DOHH2 (cell line): ENCODE results near the gene RPL7L1.

Experiments
- EZH2phosphoT487 ChIP-seq: fragments of 200-600 bp; sonication (generic); IDR thresholded peaks from 2 replicates; pipeline ENCODE4 v1.6.1; 2017; ENCODE audit warnings: borderline replicate concordance, mild to moderate bottlenecking, antibody characterized with exemption, low read length, moderate library complexity, mixed read lengths
- TF ChIP-seq, protein P1 (sequence below): fragments of 200-600 bp; sonication (generic); IDR thresholded peaks from one replicate; pipeline ENCODE4 v1.5.1; 2014; ENCODE audit warnings: antibody characterized with exemption, mild to moderate bottlenecking, low read depth, low read length; ENCODE audit not compliant: poor library complexity, severe bottlenecking

DNA sequence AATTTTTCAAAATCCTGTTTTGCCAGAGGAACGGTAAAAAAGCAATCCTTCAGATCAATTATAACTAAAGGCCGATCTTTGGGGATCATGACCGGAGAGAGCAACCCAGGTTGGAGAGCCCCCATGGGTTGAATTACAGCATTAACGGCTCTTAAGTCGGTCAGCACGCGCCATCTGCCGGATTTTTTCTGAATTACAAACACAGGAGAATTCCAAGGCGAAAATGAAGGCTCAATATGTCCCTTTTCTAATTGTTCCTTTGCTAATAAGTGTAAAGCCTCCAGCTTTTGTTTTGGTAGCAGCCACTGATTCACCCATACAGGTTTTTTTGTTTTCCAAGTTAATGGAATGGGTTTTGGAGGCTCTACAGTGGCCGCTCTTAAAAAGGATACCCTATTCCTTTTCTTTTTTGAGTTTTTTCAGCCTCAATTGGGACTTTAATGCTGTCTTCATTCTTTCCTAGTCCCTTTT is 19.5 kb downstream of the RPL7L1 start:
- TF ChIP-seq, protein P1, sequence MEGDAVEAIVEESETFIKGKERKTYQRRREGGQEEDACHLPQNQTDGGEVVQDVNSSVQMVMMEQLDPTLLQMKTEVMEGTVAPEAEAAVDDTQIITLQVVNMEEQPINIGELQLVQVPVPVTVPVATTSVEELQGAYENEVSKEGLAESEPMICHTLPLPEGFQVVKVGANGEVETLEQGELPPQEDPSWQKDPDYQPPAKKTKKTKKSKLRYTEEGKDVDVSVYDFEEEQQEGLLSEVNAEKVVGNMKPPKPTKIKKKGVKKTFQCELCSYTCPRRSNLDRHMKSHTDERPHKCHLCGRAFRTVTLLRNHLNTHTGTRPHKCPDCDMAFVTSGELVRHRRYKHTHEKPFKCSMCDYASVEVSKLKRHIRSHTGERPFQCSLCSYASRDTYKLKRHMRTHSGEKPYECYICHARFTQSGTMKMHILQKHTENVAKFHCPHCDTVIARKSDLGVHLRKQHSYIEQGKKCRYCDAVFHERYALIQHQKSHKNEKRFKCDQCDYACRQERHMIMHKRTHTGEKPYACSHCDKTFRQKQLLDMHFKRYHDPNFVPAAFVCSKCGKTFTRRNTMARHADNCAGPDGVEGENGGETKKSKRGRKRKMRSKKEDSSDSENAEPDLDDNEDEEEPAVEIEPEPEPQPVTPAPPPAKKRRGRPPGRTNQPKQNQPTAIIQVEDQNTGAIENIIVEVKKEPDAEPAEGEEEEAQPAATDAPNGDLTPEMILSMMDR: peak; percentile 66
- TF ChIP-seq EZH2phosphoT487: no peak
